HTERT RPE-1 (cell line): ENCODE measurements around the gene CPXM1.
"Not testable (repeated sequence)": the region's sequence is repeated elsewhere in the genome, so short reads cannot be mapped to it uniquely, and the experiment has no call there.

Experiments used
- in situ Hi-C: fragments of 300-500 bp; cut with MboI; formaldehyde crosslinking; loops from 4 replicates; pipeline ENCODE4 v1.14.3; 2020; ENCODE audit warnings: low sequenced_read_pairs

The CPXM1 gene

DNA sequence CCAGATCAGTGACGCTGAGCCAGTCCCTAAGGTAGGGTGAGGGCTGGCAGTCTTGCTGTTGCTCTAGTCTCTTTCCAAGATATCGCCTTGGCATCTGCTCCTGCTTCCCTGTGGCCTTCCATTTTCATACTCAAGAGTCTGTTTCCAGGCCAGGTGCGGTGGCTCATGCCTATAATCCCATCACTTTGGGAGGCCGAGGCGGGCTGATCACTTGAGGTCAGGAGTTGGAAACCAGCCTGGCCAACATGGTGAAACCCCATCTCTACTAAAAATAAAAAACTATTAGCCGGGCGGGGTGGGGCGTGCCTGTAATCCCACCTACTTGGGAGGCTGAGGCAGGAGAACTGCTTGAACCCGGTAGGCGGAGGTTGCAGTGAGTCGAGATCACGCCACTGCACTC lies 30.3 kb downstream of the CPXM1 start:
- in situ Hi-C loops, result not testable (repeated sequence)

GRCh38 chr20:2768632-2769015 lies 31.8 kb downstream of the CPXM1 start:
- in situ Hi-C loops, result no loop called here

GRCh38 chr20:2767768-2768631 lies 32.4 kb downstream of the CPXM1 start:
- in situ Hi-C loops, result no loop called here

DNA sequence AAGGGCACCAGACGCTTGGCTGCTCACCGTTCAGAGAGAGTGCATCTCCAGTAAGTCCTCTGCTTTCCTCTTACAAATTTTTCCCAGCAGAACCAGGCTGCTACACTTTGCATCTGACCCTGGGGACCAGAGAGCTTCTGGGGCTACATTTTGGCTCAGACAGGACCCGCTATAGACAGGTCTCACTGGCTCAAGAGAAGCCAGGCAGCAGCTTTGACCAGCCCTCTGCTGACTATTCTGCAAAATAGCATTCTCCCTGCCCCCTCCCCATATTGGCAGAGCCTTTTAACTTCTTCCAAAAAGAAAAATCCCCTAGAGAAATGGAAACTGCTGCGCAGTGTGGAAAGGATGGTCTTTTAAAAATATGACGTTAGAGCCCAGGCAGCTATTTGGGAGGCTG lies 37.2 kb downstream of the CPXM1 start:
- in situ Hi-C loops, result no loop called here

- in situ Hi-C loops, result no loop called here
Measured at GRCh38 chr20:2762578-2763131, 37.8 kb downstream of the CPXM1 start.

DNA sequence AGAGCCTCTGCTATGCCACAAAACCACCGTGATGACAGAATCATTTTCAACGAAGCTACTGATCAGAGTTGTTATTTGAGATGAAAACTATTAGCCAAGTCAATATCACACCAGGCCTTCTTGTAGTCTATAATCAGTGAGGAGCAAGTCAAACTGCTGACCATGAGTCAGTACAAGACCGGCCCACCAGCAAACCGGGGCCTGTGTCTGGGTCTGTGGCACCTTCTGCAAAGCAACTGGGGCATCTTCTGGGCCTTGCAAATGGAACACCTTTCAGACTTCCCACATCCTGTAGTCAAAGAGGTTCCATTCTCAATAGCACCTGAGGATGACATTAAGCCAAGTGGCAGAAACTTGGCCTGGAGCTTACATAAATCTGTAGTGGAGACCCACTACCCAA lies 38.5 kb downstream of the CPXM1 start:
- in situ Hi-C loops, result no loop called here

GRCh38 chr20:2760952-2761305 lies 39.5 kb downstream of the CPXM1 start:
- in situ Hi-C loops, result no loop called here

DNA sequence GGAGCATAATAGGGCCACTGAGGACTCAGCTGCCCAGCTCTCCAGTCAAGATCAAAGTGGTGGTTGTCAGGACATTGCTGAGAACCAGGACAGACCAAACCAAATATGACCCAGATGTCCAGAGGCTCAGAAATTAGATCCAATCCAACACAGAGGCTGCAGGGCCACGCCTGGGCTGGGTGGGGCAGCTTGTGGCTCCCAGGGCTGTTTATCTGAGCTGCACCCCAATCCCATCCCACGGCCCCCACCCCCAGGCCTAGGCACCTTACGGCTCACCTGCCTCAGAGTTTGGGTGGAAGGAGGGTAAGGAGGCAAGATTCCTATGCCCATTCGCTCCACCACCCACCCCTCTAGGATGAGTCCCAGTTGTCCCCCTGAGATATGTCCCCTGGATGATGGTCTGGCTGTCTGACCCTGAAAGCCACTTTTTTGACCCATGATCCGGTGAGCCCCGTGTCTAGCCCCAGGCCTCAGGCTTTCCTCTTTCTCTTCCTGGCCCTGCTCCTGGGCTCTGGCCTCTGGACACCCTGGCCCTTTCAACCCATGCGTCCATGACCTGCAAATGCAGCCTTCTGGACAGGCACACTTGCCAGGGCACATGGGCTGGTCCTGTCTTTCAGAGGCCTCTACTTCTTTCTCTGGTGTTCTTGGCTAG lies 40.0 kb downstream of the CPXM1 start:
- in situ Hi-C loops, result no loop called here

DNA sequence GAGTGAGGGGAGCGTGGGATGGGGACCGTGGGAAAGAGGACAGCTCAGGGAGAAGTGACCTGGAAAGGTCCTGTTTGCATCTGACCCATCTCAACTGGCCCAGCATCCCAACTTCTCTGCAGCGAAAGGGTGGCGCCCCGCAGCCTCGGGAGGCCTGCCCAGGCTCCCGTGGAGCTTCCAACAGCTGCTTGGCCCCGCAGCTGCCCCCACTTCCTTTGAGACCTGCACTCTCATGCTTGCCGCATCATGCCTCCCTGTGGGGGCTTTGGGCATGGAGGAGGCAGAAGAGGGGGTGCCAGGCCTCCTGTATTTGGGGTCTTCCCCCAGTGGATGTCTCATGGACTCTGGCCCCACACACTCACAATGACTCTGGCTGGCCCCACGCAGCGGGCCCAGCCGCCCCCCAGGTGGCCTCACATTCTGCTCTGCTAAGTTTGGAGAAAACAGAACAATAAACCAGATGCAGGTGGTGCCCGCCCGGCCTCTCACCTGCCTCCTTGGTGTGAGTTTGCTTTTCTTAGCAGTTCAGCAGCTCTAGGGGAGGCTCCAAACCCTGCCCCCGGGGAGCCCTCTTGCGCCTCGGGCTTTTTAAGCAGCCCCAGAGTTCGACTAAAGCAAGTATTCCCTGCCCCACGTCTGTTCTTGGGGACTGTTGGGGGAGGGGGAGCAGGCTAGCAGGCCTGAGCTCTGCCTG lies 40.7 kb downstream of the CPXM1 start:
- in situ Hi-C loops, result no loop called here

DNA sequence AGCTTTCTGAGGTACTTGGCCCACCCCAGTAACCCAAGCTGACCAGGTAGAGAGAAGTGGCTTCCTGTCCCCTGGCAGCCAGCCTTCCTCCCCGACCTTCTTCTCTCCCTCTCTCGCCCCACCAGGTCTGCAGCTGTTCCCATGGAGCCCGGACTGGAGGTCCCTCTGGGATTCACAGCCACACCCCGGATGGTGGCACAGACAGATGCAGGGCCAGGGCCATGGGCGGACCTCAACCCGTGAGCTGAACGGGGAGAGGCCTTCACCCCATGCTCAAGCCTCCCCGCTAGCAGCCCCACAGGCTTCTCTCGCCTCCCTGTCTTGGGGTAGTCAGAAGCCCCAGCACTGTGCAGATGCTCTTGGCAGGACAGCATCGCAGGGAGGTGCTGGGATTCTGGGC lies 41.3 kb downstream of the CPXM1 start:
- in situ Hi-C loops, result no loop called here

GRCh38 chr20:2757969-2758368 lies 42.5 kb downstream of the CPXM1 start:
- in situ Hi-C loops, result no loop called here

DNA sequence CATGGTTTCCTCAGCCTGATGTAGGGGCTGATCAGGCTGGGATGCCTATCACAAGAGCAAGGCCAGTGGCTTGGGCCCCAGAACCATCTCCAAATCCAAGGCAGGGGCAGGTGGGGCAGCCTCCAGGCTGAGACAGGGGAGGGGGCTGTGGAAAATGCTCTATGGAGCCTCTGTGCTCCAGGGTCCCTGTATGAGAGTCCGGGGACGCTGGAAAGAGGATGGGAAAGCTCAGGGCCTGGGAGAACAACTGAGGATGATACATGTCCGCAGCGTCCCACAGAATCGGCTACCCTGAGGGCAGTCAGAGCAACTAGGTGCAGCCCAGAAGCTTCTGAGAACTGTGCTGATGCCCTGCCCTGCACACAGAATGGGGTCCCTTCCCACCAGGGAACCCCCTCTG lies 43.4 kb downstream of the CPXM1 start:
- in situ Hi-C loops, result no loop called here

- in situ Hi-C loops, result no loop called here
Measured at GRCh38 chr20:2756056-2756611, 44.3 kb downstream of the CPXM1 start.

DNA sequence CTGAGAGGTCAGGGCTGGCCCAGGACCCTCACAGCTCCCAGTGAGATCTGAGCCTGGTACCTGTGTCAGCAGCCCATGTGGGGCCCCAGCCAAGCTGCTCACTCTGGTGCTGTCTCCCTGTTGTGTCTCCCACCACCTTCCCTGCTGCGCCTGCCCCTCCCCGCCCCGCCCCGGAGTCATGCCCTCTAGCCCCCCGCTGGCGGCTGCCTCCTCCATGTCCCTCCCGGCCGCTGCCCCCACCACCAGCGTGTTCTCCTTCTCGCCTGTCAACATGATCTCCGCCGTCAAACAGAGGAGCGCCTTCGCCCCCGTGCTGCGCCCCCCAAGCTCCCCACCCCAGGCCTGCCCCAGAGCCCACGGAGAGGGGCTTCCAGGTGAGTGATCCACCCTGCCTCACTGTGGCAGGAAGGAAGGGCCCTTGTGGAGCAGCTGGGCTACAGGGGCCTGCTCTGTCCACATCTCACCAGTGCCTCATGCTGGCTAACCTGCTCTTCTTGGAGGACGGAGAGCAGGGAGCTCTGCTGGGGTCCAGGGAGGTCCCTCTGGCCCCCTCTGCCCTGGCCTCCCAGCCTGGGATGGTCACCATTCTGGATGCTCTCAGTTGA lies 44.9 kb downstream of the CPXM1 start:
- in situ Hi-C loops, result no loop called here

GRCh38 chr20:2754424-2754823 lies 46.0 kb downstream of the CPXM1 start:
- in situ Hi-C loops, result no loop called here

DNA sequence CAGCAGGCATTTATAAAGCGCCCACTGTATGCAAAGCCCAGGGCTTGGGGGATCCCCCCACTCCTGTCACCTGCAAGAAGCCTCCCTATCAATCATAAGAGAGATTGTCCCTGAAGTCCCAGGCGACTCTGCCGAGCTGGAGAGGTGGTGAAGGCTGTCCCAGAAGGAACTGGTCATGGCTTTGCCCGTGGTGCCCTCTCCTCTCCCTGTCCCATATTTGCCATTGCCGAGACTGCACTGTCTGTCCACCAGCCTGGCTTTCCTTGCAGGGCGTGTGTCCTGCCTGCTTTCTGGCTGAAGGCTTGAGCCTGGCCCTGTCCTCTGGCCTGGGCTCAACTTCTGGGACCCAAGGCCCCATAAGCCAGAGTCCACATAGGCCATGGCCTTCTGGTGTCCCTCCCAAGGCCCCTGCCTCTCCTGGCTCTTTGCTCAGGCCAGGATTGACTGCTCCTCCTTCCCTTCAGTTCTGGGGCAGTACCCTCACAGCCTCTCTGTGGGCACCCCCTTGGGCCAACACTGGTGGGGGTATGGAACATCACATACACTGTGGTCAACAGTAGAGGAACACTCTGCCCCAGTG lies 46.9 kb downstream of the CPXM1 start:
- in situ Hi-C loops, result no loop called here

- in situ Hi-C loops, result no loop called here
Measured at GRCh38 chr20:2752567-2753460, 47.6 kb downstream of the CPXM1 start.

- in situ Hi-C loops, result no loop called here
Measured at GRCh38 chr20:2751878-2752566, 48.4 kb downstream of the CPXM1 start.

DNA sequence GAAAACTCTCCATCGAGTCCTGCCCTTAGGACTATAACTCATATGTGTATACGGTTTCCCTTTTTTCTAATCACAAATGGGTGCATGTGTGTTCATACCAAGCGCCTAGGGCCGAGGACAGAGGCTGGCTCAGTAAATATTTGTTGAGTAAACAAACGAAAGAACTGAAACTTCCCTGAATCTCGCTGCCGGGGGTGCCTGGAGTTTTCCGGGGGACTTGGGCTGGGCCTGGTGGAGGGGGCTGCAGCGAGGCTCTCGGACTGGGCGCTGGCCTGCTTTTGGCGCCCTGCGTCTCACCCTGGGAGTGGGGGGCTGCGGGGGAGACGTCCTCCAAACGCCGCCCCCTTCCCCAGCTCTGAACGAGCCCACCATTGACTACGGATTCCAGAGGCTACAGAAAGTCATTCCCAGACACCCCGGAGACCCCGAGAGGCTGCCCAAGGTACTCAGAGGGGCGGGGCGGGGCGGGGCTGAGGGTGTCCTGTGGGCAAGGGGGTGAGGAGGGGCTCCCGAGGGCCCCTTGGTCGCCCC lies 49.0 kb downstream of the CPXM1 start:
- in situ Hi-C loops, result no loop called here
